Stimulated activated CD4-positive, alpha-beta T cell treated with anti-CD3 and anti-CD28 coated beads, Interleukin-2, amount 100 ng/mL, for 48 hours (primary cell): Measurements from ENCODE around the gene CTNNA3.

ENCODE experiments used
- DNase-seq, 2 donors: peaks; one replicate each; pipeline ENCODE4 v3.0.0-alpha.2; 2020

Gene CTNNA3

GRCh38 chr10:67306588-67307205 lies 389.3 kb downstream of the CTNNA3 start:
- no peak for DNase-seq

- no peak for DNase-seq
Observed at GRCh38 chr10:67302701-67303100, 393.3 kb downstream of the CTNNA3 start.

GRCh38 chr10:67299761-67300160 lies 396.2 kb downstream of the CTNNA3 start:
- DNase-seq: no peak

GRCh38 chr10:67297637-67298181 lies 398.3 kb downstream of the CTNNA3 start:
- DNase-seq: no peak

- no peak for DNase-seq
Observed at GRCh38 chr10:67296926-67297325, 399.1 kb downstream of the CTNNA3 start.

- no peak for DNase-seq
Observed at GRCh38 chr10:67288688-67289410, 407.1 kb downstream of the CTNNA3 start.

GRCh38 chr10:67284589-67284988 lies 411.4 kb downstream of the CTNNA3 start:
- DNase-seq: no peak

- DNase-seq: no peak
Observed at GRCh38 chr10:67282871-67283270, 413.1 kb downstream of the CTNNA3 start.

GRCh38 chr10:67280405-67280804 lies 415.6 kb downstream of the CTNNA3 start:
- no peak for DNase-seq

- no peak for DNase-seq
Observed at GRCh38 chr10:67277402-67277801, 418.6 kb downstream of the CTNNA3 start.

GRCh38 chr10:67269828-67270227 lies 426.2 kb downstream of the CTNNA3 start:
- no peak for DNase-seq

- no peak for DNase-seq
Observed at GRCh38 chr10:67268146-67268545, 427.8 kb downstream of the CTNNA3 start.

- DNase-seq: no peak
Observed at GRCh38 chr10:67262675-67263074, 433.3 kb downstream of the CTNNA3 start.

- DNase-seq: no peak
Observed at GRCh38 chr10:67261300-67261797, 434.6 kb downstream of the CTNNA3 start.

GRCh38 chr10:67259319-67259929 lies 436.6 kb downstream of the CTNNA3 start:
- no peak for DNase-seq

- no peak for DNase-seq
Observed at GRCh38 chr10:67257427-67258144, 438.4 kb downstream of the CTNNA3 start.

GRCh38 chr10:67257018-67257417 lies 439.0 kb downstream of the CTNNA3 start:
- DNase-seq: no peak

- DNase-seq: no peak
Observed at GRCh38 chr10:67250686-67251085, 445.3 kb downstream of the CTNNA3 start.

- DNase-seq: no peak
Observed at GRCh38 chr10:67246066-67246555, 449.9 kb downstream of the CTNNA3 start.

- no peak for DNase-seq
Observed at GRCh38 chr10:67242528-67242927, 453.5 kb downstream of the CTNNA3 start.

- no peak for DNase-seq
Observed at GRCh38 chr10:67241451-67241850, 454.5 kb downstream of the CTNNA3 start.

- no peak for DNase-seq
Observed at GRCh38 chr10:67239864-67240497, 456.0 kb downstream of the CTNNA3 start.
